ENCODE data around the gene BMPR1B.

BMPR1B gene

DNA sequence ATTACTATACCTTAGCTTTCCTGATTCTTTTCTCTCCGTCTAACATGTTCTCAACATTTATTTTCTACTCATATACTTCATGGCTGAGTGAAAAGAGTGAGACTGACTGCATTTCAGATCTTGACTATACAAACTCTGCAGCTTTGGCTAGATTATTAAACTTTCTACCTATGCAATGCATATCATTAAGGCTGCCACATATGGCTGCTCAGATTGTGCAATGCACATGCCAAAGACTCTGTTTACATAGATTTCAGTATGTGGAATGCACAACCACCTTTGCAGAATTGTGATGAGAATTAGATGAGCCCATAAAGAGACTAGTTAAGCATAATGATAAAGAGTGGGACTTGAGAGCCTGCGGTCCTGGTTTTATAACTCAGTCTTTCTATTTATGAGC is 196.5 kb downstream of the BMPR1B start:
- H3K9me3 ChIP-seq (ENCODE audit: severe bottlenecking): no peaks in the 10 kb centered on the region
- DNase-seq (ENCODE audit: low spot score) (no peak), ATAC-seq (ENCODE audit: low read depth) (no peak)
- no peaks in the 10 kb centered on the region for H3K4me1 ChIP-seq (ENCODE audit: insufficient read depth, poor library complexity, severe bottlenecking)
- H3K27me3 ChIP-seq (ENCODE audit: insufficient read depth, poor library complexity, severe bottlenecking): no peaks in the 10 kb centered on the region
- no peak overlapping the region for H3K27ac ChIP-seq (ENCODE audit: poor library complexity, severe bottlenecking)
- no peaks in the 10 kb centered on the region for H3K36me3 ChIP-seq (ENCODE audit: low read depth)
- H3K4me3 ChIP-seq (ENCODE audit: severe bottlenecking): no peak overlapping the region
- TF ChIP-seq, protein P1, sequence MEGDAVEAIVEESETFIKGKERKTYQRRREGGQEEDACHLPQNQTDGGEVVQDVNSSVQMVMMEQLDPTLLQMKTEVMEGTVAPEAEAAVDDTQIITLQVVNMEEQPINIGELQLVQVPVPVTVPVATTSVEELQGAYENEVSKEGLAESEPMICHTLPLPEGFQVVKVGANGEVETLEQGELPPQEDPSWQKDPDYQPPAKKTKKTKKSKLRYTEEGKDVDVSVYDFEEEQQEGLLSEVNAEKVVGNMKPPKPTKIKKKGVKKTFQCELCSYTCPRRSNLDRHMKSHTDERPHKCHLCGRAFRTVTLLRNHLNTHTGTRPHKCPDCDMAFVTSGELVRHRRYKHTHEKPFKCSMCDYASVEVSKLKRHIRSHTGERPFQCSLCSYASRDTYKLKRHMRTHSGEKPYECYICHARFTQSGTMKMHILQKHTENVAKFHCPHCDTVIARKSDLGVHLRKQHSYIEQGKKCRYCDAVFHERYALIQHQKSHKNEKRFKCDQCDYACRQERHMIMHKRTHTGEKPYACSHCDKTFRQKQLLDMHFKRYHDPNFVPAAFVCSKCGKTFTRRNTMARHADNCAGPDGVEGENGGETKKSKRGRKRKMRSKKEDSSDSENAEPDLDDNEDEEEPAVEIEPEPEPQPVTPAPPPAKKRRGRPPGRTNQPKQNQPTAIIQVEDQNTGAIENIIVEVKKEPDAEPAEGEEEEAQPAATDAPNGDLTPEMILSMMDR (IDR thresholded peaks at IDR 0.05; ENCODE audit: poor library complexity, severe bottlenecking): no peak

DNA sequence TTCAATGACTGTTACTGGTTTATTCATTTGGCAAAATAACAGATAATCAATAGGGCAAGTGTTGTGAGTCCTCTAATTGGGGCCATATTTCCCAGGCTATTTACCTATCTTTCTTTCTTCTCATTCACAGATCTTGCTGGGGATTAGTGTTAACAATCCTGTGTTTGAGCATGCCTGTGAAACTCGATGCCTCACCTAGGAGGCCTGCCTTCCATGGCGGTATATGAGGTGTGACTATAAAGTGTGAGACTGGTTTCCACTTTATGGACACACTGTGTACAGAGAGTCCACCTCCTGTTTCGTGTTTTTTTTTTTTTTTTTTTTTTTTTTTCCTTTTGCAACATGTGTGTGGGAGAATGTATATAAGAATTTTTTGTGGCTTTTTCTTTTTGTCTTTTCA is 199.3 kb downstream of the BMPR1B start:
- Histone ChIP-seq H3K4me3 (ENCODE audit: severe bottlenecking) (no peak overlapping the region), H3K27ac (ENCODE audit: poor library complexity, severe bottlenecking) (no peak overlapping the region), H3K9me3 (ENCODE audit: severe bottlenecking) (peaks cover 2% of the 10 kb centered on the region), H3K27me3 (ENCODE audit: insufficient read depth, poor library complexity, severe bottlenecking) (no peaks in the 10 kb centered on the region), H3K36me3 (ENCODE audit: low read depth) (no peaks in the 10 kb centered on the region), H3K4me1 (ENCODE audit: insufficient read depth, poor library complexity, severe bottlenecking) (no peaks in the 10 kb centered on the region)
- no peak for ATAC-seq (ENCODE audit: low read depth)
- DNase-seq (ENCODE audit: low spot score): no peak
- TF ChIP-seq, protein P1 (IDR thresholded peaks at IDR 0.05; ENCODE audit: poor library complexity, severe bottlenecking): no peak

DNA sequence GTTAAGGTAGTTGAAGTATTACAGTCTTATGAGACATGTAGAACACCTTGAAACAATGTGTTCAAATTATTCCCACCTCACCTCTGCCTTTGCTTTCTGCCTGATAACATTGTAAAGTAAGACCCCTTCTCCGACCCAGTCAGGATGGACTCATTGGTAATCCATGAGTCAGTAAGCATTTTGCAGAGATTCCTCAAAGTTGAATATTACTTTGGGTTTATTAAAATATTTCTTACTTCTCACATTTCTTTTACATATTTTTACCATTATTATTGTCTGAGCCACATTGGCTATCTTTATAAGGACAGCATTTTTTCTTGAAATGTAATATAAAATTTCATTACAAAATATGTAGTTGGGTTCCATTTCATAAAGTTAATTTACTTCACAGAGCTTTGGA is 201.6 kb downstream of the BMPR1B start:
- H3K27ac ChIP-seq (ENCODE audit: poor library complexity, severe bottlenecking): no peak overlapping the region
- no peaks in the 10 kb centered on the region for H3K27me3 ChIP-seq (ENCODE audit: insufficient read depth, poor library complexity, severe bottlenecking)
- H3K4me1 ChIP-seq (ENCODE audit: insufficient read depth, poor library complexity, severe bottlenecking): no peaks in the 10 kb centered on the region
- ATAC-seq (ENCODE audit: low read depth) (no peak), DNase-seq (ENCODE audit: low spot score) (no peak)
- peaks cover 2% of the 10 kb centered on the region for H3K9me3 ChIP-seq (ENCODE audit: severe bottlenecking)
- no peaks in the 10 kb centered on the region for H3K36me3 ChIP-seq (ENCODE audit: low read depth)
- TF ChIP-seq, protein P1 (IDR thresholded peaks at IDR 0.05; ENCODE audit: poor library complexity, severe bottlenecking): no peak
- H3K4me3 ChIP-seq (ENCODE audit: severe bottlenecking): no peak overlapping the region

DNA sequence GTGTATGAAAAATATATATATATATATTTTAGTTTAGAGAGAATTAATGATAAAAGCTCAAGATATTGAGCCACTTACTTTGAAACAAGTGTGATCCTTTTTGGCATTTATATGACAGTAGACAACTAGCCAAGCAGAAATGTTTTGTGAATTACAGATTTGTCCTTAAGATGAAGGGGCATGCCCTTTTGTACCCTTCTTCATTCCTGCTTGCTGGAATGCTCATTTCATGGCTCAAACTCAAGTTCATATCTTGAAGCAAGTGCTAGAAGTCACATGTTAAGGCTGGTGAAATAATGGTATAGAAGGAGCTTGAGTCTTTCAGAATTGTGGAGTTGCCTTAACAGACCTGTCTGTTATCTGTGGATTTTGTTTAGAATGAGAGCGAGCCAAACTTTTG is 203.0 kb downstream of the BMPR1B start:
- no peak for ATAC-seq (ENCODE audit: low read depth)
- Histone ChIP-seq H3K9me3 (ENCODE audit: severe bottlenecking) (peaks cover 2% of the 10 kb centered on the region), H3K27me3 (ENCODE audit: insufficient read depth, poor library complexity, severe bottlenecking) (no peaks in the 10 kb centered on the region), H3K4me1 (ENCODE audit: insufficient read depth, poor library complexity, severe bottlenecking) (no peaks in the 10 kb centered on the region), H3K36me3 (ENCODE audit: low read depth) (no peaks in the 10 kb centered on the region), H3K4me3 (ENCODE audit: severe bottlenecking) (no peak overlapping the region), H3K27ac (ENCODE audit: poor library complexity, severe bottlenecking) (no peak overlapping the region)
- TF ChIP-seq, protein P1 (IDR thresholded peaks at IDR 0.05; ENCODE audit: poor library complexity, severe bottlenecking): no peak
- DNase-seq (ENCODE audit: low spot score): no peak

DNA sequence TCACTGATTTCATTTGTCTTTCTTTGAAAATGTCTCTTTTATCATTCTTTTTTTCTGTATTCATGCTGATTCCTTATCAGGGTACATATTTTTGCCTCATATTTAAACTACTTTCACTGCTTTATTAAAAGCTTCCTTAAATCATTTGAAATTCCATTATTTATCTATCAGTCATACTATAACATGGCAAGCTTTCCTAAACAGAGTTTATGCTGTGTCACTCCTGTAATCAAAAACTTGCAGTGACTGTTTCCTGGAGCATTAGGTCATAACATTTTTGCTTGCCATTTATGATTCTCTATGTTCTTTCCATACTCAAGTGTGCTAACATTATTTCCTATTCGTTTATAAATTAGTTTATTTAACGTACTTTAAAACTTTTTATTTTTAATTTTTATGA is 203.7 kb downstream of the BMPR1B start:
- no peak overlapping the region for H3K27ac ChIP-seq (ENCODE audit: poor library complexity, severe bottlenecking)
- no peaks in the 10 kb centered on the region for H3K27me3 ChIP-seq (ENCODE audit: insufficient read depth, poor library complexity, severe bottlenecking)
- TF ChIP-seq, protein P1 (IDR thresholded peaks at IDR 0.05; ENCODE audit: poor library complexity, severe bottlenecking): no peak
- H3K4me3 ChIP-seq (ENCODE audit: severe bottlenecking): no peak overlapping the region
- H3K9me3 ChIP-seq (ENCODE audit: severe bottlenecking): peaks cover 2% of the 10 kb centered on the region
- no peaks in the 10 kb centered on the region for H3K4me1 ChIP-seq (ENCODE audit: insufficient read depth, poor library complexity, severe bottlenecking)
- no peak for DNase-seq (ENCODE audit: low spot score)
- ATAC-seq (ENCODE audit: low read depth): no peak
- H3K36me3 ChIP-seq (ENCODE audit: low read depth): no peaks in the 10 kb centered on the region
